ENCODE measurements around the gene MRPL12. TPM values are rescaled to one million over a fixed set of nuclear protein-coding genes. Genes with fewer than 3 reads are reported as not detected.
A peak's percentile ranks its signal among the peaks of the same experiment; 100 is the strongest.
"Not testable (repeated sequence)": the region's sequence is repeated elsewhere in the genome, so short reads cannot be mapped to it uniquely, and the experiment has no call there.

MRPL12 gene
- total RNA-seq, 1 experiment from 2014 or later: 24.9 TPM

- in situ Hi-C loops (cut with HindIII; ENCODE audit: low pct_unique_long_range_greater_than_20kb, low sequenced_read_pairs): not testable (repeated sequence)
- peak; percentile 71 for DNase-seq (ENCODE audit: low read depth, low spot score)
Measured at GRCh38 chr17:81675515-81676221, 27.5 kb upstream of the MRPL12 start.

- in situ Hi-C loops (cut with HindIII; ENCODE audit: low pct_unique_long_range_greater_than_20kb, low sequenced_read_pairs): no loop called here
- DNase-seq (ENCODE audit: low read depth, low spot score): no peak
Measured at GRCh38 chr17:81676906-81677305, 26.3 kb upstream of the MRPL12 start.

GRCh38 chr17:81680150-81680549 lies 23.0 kb upstream of the MRPL12 start:
- DNase-seq (ENCODE audit: low read depth, low spot score): no peak
- in situ Hi-C loops (cut with HindIII; ENCODE audit: low pct_unique_long_range_greater_than_20kb, low sequenced_read_pairs): no loop called here

- in situ Hi-C loops (cut with HindIII; ENCODE audit: low pct_unique_long_range_greater_than_20kb, low sequenced_read_pairs): no loop called here
- no peak for DNase-seq (ENCODE audit: low read depth, low spot score)
Measured at GRCh38 chr17:81681672-81682071, 21.5 kb upstream of the MRPL12 start.

GRCh38 chr17:81682565-81683207 lies 20.5 kb upstream of the MRPL12 start:
- in situ Hi-C loops (cut with HindIII; ENCODE audit: low pct_unique_long_range_greater_than_20kb, low sequenced_read_pairs): no loop called here
- no peak for DNase-seq (ENCODE audit: low read depth, low spot score)

GRCh38 chr17:81683208-81683583 lies 20.0 kb upstream of the MRPL12 start:
- in situ Hi-C loops (cut with HindIII; ENCODE audit: low pct_unique_long_range_greater_than_20kb, low sequenced_read_pairs): no loop called here
- DNase-seq (ENCODE audit: low read depth, low spot score): no peak

- DNase-seq (ENCODE audit: low read depth, low spot score): peak; percentile 100
- in situ Hi-C loops (cut with HindIII; ENCODE audit: low pct_unique_long_range_greater_than_20kb, low sequenced_read_pairs): no loop called here
Measured at GRCh38 chr17:81683584-81684441, 19.4 kb upstream of the MRPL12 start, which contains the start of the genes ARL16 and HGS. TSS of gene ARL16 (minus strand) at chr17:81683797. CDS start at chr17:81683753, 44 bp downstream. TSS of gene HGS (plus strand) at chr17:81684011. CDS start at chr17:81684067, 56 bp downstream.

GRCh38 chr17:81684442-81684911 lies 18.7 kb upstream of the MRPL12 start:
- DNase-seq (ENCODE audit: low read depth, low spot score): peak; percentile 40
- in situ Hi-C loops (cut with HindIII; ENCODE audit: low pct_unique_long_range_greater_than_20kb, low sequenced_read_pairs): no loop called here

GRCh38 chr17:81685108-81685507 lies 18.1 kb upstream of the MRPL12 start:
- peak; percentile 53 for DNase-seq (ENCODE audit: low read depth, low spot score)
- in situ Hi-C loops (cut with HindIII; ENCODE audit: low pct_unique_long_range_greater_than_20kb, low sequenced_read_pairs): no loop called here

GRCh38 chr17:81686614-81687013 lies 16.6 kb upstream of the MRPL12 start:
- DNase-seq (ENCODE audit: low read depth, low spot score): no peak
- in situ Hi-C loops (cut with HindIII; ENCODE audit: low pct_unique_long_range_greater_than_20kb, low sequenced_read_pairs): no loop called here

- in situ Hi-C loops (cut with HindIII; ENCODE audit: low pct_unique_long_range_greater_than_20kb, low sequenced_read_pairs): no loop called here
Measured at GRCh38 chr17:81687770-81688541, 15.2 kb upstream of the MRPL12 start.

GRCh38 chr17:81688616-81689015 lies 14.6 kb upstream of the MRPL12 start:
- in situ Hi-C loops (cut with HindIII; ENCODE audit: low pct_unique_long_range_greater_than_20kb, low sequenced_read_pairs): no loop called here
- DNase-seq (ENCODE audit: low read depth, low spot score): no peak

More at GRCh38 chr17:81687770-81688541, 15.2 kb upstream of the MRPL12 start:
- no peak for DNase-seq (ENCODE audit: low read depth, low spot score)

GRCh38 chr17:81690066-81690465 lies 13.1 kb upstream of the MRPL12 start:
- in situ Hi-C loops (cut with HindIII; ENCODE audit: low pct_unique_long_range_greater_than_20kb, low sequenced_read_pairs): no loop called here
- no peak for DNase-seq (ENCODE audit: low read depth, low spot score)

- in situ Hi-C loops (cut with HindIII; ENCODE audit: low pct_unique_long_range_greater_than_20kb, low sequenced_read_pairs): no loop called here
- DNase-seq (ENCODE audit: low read depth, low spot score): no peak
Measured at GRCh38 chr17:81690549-81690948, 12.6 kb upstream of the MRPL12 start.

GRCh38 chr17:81691196-81691595 lies 12.0 kb upstream of the MRPL12 start:
- no peak for DNase-seq (ENCODE audit: low read depth, low spot score)
- in situ Hi-C loops (cut with HindIII; ENCODE audit: low pct_unique_long_range_greater_than_20kb, low sequenced_read_pairs): no loop called here

GRCh38 chr17:81691608-81692007 lies 11.6 kb upstream of the MRPL12 start:
- DNase-seq (ENCODE audit: low read depth, low spot score): no peak
- in situ Hi-C loops (cut with HindIII; ENCODE audit: low pct_unique_long_range_greater_than_20kb, low sequenced_read_pairs): no loop called here

GRCh38 chr17:81693509-81694210 lies 9.5 kb upstream of the MRPL12 start:
- in situ Hi-C loops (cut with HindIII; ENCODE audit: low pct_unique_long_range_greater_than_20kb, low sequenced_read_pairs): no loop called here
- DNase-seq (ENCODE audit: low read depth, low spot score): peak; percentile 34
